Uterine smooth muscle cell (primary cell): ENCODE results near the gene RHOV. TPM values are rescaled to one million over a fixed set of nuclear protein-coding genes. Genes with fewer than 3 reads are reported as not detected.

ENCODE experiments used
- total RNA-seq: library from RNA; depleted of rRNA; stranded (reverse); fragments of >200 nt; gene quantifications from 2 replicates; pipeline ENCODE4 v1.2.3, GENCODE V29; 2014

Gene RHOV, protein sequence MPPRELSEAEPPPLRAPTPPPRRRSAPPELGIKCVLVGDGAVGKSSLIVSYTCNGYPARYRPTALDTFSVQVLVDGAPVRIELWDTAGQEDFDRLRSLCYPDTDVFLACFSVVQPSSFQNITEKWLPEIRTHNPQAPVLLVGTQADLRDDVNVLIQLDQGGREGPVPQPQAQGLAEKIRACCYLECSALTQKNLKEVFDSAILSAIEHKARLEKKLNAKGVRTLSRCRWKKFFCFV
- not detected in 2 replicates for total RNA-seq

DNA sequence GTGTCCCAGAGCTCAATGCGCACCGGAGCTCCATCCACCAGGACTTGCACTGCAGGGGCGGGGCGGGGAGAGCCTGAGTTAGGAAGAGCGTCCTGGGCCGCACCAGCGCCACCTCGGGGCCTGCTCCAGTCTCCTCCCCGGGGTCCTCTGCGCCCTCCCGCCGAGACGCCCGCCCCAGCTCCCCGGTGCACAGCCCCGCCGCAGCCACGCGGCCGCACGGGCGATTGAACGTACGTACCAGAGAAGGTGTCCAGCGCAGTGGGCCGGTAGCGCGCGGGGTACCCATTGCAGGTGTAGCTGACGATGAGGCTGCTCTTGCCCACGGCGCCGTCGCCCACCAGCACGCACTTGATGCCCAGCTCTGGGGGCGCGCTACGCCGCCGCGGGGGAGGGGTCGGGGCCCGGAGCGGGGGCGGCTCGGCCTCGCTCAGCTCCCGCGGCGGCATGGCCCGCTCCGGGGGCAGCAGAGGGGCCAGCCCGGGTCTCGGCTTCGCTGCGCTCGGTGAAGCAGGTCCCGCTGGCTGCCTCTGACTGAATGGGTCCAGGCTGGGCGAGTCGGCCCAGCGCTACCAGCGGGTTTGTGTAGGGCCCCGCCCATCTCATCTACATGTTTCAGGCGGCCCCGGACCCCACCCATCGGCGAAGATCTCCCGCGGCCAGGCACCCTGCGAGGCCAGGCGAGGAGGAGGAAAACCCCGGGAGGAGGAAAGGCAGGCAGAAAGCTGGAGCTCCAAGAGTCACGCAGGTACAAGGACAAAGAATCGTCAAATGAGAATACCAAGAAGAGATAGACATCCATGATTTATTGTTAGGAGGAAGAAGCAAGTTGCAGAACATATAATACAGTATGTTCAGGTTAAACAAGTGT, at the start of gene RHOV:
Gene RHOV, minus strand, starts transcription at position 541 of the 868 bp plus-strand sequence. Its CDS starts 95 bp downstream, at position 446.

DNA sequence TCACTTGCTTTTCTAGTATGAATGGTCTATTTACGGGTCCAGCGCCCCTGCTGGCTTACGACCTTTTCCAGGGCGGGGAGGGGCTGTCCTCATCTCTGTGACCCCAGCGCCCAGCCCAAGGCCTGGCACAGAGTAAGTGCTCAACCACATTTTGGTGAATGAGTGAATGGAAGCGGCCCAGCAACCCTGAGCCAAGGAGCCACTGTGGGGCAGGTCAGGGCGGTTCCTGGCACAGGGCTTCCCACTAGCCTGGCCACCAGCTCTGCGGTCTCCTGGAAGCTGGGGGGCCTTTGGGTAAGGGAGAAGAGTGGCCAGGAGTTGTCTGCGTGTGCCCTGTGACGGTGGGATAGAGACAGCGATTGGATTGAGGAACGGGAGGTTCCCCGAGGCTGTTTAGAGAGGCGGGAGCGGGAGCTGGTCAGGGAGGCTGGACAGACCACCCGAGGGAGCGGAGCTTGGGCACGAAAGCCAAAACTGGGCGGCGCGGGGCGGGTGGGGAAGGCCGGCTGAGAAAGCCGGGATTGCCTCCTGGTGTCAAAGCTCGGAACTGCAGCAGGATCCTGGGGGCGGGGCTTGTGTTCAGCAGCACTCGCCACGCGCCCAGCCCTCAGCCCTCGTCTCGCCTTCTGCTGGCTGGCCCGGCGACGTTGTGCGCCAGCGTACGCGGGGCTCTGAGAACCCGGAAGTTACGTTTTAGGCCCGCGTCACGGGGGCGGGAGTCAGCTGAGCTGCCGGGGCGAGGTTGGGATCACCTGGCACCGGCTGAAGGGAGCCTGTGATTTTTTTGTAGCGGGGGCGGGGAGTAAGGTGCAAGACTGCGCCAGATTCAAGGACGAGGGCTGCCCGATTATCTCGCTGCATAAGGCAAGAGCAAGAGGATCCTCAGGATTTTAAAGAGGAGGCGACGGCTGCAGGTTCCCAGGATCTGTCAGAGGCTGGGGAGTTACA, 20.0 kb upstream of the RHOV start, which contains the start of gene VPS18:
Gene VPS18, plus strand, starts transcription at position 718 of the 948 bp plus-strand sequence. CDS start 319 bp downstream, outside the sequence.

DNA sequence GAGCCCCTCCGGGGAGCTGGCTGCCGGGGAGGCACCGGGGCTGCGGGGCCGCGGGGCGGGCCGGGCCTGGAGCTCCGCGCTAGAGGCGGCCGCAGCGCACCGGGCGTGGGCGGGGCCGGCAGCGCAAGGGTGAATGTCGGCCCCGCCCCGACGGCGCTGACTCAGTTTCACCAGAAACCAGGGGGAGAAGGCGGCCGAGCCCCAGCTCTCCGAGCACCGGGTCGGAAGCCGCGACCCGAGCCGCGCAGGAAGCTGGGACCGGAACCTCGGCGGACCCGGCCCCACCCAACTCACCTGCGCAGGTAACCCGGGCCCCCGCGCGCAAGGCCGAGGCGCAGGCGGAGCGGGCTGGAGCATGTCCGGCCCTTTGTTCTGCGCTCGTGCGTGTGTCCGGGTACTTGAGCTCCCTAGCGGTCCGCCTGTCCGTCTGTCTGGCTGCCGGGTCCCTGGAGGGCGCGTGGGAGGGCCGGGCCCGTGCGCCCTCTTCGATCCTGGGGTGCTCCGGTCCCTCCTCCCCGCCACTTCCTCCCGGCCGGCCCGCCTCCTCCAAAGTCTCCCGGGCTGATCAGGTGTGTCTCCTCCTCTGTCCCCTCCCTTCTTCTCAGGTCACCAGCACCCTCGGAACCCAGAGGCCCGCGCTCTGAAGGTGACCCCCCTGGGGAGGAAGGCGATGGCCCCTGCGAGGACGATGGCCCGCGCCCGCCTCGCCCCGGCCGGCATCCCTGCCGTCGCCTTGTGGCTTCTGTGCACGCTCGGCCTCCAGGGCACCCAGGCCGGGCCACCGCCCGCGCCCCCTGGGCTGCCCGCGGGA, 29.9 kb downstream of the RHOV start, which contains the start of gene SPINT1:
Gene SPINT1, plus strand, starts transcription at position 164 of the 811 bp plus-strand sequence. Its CDS starts 507 bp downstream, at position 671.

DNA sequence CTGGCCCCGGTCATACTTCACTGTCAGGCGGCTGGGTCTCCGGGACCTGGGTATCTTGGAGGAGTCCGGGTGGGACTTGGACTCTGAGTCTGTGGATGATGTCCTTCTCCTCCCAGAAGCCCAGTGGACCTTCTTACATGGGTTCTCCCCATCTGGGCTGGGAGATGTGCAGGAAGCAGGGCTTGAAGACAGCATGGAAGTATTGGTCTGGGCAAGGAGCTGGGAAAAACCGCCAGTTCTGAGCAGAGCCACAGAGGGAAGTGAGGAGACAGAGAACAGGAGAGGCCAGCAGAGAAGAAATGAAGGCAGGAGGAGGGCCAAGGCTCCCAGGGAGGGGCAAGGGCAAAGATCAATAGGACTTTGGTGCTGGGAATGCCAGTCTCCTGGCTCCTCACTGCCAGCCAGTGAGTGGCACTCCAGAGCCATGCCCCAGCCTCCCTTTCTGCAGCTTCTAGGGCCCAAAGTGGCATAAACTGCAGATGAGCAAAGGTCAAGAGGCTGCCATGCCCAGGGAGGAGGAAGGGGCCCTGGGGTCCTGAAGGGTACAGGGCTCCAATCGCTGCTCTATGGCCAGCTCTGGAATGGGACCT, 45.5 kb downstream of the RHOV start, which contains the start of gene PPP1R14D:
Gene PPP1R14D, minus strand, starts transcription at position 262 of the 590 bp plus-strand sequence. Its CDS starts 67 bp downstream, at position 195.

Other genes starting within 250 kb of the RHOV start
- 4.9 and 11.0 TPM in 2 replicates for gene RAD51, start 179.1 kb downstream of the RHOV start, total RNA-seq
- 19.7 and 20.9 TPM in 2 replicates for gene RMDN3, start 119.0 kb downstream of the RHOV start, total RNA-seq
- gene GCHFR, start 110.2 kb downstream of the RHOV start, total RNA-seq, result 1.6 and 1.7 TPM in 2 replicates
- gene C15orf62, start 104.3 kb downstream of the RHOV start, total RNA-seq, result not detected in 2 replicates
- 25.1 and 31.5 TPM in 2 replicates for gene ZFYVE19, start 67.1 kb downstream of the RHOV start, total RNA-seq
- gene DNAJC17, start 66.8 kb downstream of the RHOV start, total RNA-seq, result 18.9 and 51.0 TPM in 2 replicates
- gene PPP1R14D, start 45.5 kb downstream of the RHOV start, total RNA-seq, result not detected in 2 replicates
- 0.37 and 0.66 TPM in 2 replicates for gene SPINT1, start 30.2 kb downstream of the RHOV start, total RNA-seq
- 51.7 and 59.8 TPM in 2 replicates for gene VPS18, start 20.2 kb upstream of the RHOV start, total RNA-seq
- gene DLL4, start 55.1 kb upstream of the RHOV start, total RNA-seq, result 0.12 and 0.66 TPM in 2 replicates
- gene CHAC1, start 79.2 kb upstream of the RHOV start, total RNA-seq, result 36.5 and 49.2 TPM in 2 replicates
- 28.1 and 32.6 TPM in 2 replicates for gene INO80, start 242.0 kb upstream of the RHOV start, total RNA-seq